Effector memory CD8-positive, alpha-beta T cell (primary cell): ENCODE measurements around the gene TRIM44.
"Not testable (repeated sequence)": the region's sequence is repeated elsewhere in the genome, so short reads cannot be mapped to it uniquely, and the experiment has no call there.

ENCODE experiments used
- ATAC-seq: fragments of 150-1000 bp; cut with Tn5 transposase; replicated peaks from 2 replicates; pipeline ENCODE4 v1.10.0; 2021; ENCODE audit warnings: mild to moderate bottlenecking, moderate library complexity
- DNase-seq, 3 experiments: peaks; one replicate each; pipeline ENCODE4 v3.0.0; 2021
- H3K27ac Mint-ChIP-seq, 2 donors: one replicate each; pipeline ENCODE4 v1.8.0; 2022; ENCODE audit warnings: mild to moderate bottlenecking in 2 of 2, mixed read lengths in 2 of 2, moderate library complexity in 2 of 2
- H3K27me3 Mint-ChIP-seq, 2 donors: one replicate each; pipeline ENCODE4 v1.8.0; 2022; ENCODE audit warnings: mixed read lengths in 2 of 2
- H3K36me3 Mint-ChIP-seq: one replicate; pipeline ENCODE4 v1.8.0; 2022; ENCODE audit warnings: mild to moderate bottlenecking, moderate library complexity, mixed read lengths; ENCODE audit not compliant: insufficient read depth
- H3K4me1 Mint-ChIP-seq, 2 donors: one replicate each; pipeline ENCODE4 v1.8.0; 2022; ENCODE audit warnings: low read depth in 2 of 2, mixed read lengths in 2 of 2
- H3K4me3 Mint-ChIP-seq, 2 donors: one replicate each; pipeline ENCODE4 v1.8.0; 2022; ENCODE audit warnings: mild to moderate bottlenecking in 2 of 2, mixed read lengths in 2 of 2, moderate library complexity in 2 of 2
- H3K9me3 Mint-ChIP-seq, 2 donors: one replicate each; pipeline ENCODE4 v1.8.0; 2022; ENCODE audit warnings: mixed read lengths in 2 of 2

Gene TRIM44

DNA sequence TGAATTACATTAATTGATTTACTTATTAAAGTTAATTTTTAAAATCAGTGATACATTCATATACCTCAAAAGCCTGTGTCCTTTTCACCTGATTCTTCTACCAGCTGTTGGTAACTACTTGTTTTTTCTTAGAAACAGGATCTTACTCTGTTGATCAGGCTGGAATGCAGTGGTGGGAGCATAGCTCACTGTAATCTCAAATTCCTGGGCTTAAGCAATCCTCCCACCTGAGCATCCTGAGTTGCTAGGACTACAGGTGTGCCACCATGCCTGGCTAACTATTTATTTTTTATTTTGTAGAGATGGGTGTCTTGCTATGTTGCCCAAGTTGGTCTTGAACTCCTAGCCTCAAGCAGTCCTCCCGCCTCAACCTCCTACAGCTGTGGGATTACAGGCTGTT is 4.7 kb downstream of the TRIM44 start:
- Mint-ChIP-seq H3K4me1 (peaks cover 37 to 56% of the 10 kb centered on the region in 2 donors), H3K27me3 (no peaks in the 10 kb centered on the region), H3K4me3 (no peak overlapping the region), H3K36me3 (peaks cover 12% of the 10 kb centered on the region), H3K27ac (no peak overlapping the region), H3K9me3 (peaks cover 5 to 8% of the 10 kb centered on the region in 2 donors)
- DNase-seq, result no peak
- no peak for ATAC-seq

DNA sequence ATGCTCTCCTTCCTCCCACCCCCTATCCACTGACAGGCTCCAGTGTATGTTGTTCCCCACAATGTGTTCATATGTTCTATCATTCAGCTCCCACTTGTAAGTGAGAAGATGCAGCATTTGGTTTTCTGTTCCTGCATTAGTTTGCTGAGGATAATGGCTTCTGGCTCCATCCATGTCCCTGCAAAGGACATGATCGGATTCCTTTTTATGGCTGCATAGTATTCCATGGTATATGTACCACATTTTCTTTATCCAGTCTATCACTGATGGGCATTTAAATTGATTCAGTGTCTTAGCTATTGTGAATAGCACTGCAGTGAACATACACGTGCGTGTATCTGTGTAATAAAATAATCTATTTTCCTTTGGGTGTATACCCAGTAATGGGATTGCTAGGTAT is 5.8 kb downstream of the TRIM44 start:
- not testable (repeated sequence) for H3K27me3 Mint-ChIP-seq, ATAC-seq, H3K4me3 Mint-ChIP-seq, H3K27ac Mint-ChIP-seq, DNase-seq, H3K36me3 Mint-ChIP-seq, H3K9me3 Mint-ChIP-seq
- H3K4me1 Mint-ChIP-seq, result peaks cover 36 to 58% of the 10 kb centered on the region in 2 donors

DNA sequence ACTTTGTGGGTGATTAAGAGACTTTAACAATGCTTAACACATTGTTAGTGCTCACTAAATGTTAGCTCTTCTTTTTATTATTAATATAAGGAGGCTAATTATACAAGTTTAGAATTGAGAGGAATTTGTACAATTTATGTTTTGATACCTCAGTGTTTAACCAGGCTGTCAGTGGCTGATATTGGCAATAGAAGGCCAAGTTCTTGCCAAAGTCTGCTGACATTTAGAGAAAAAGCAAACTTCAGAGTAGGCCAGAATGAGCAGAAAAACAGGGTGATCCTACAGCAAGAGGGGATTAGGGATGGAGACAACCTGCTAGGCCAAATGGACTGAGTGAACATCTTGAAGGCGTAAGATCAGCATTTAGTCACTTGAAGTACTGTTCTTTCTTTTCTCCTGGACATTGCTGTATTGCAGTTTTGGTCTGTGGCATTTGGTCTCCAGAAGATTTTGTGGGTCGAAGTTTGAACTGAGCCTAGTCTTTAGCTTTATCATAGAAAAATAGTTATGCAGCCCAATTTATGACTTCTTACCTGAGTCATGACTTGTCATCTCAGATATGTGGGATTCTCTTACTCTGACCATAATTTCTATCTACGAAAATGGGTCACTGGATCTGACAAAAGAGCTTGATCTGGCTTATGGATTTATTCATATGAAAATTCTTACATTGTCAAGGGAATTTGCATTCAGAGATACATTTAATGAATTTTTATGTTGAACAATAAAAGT is 9.0 kb downstream of the TRIM44 start:
- no peaks in the 10 kb centered on the region for H3K27me3 Mint-ChIP-seq
- H3K36me3 Mint-ChIP-seq, result no peaks in the 10 kb centered on the region
- peaks cover 42 to 72% of the 10 kb centered on the region in 2 donors for H3K4me1 Mint-ChIP-seq
- no peak overlapping the region for H3K27ac Mint-ChIP-seq
- ATAC-seq (no peak), DNase-seq (no peak)
- H3K4me3 Mint-ChIP-seq, result peak overlapping the region in 1 of 2 donors; percentile 36
- H3K9me3 Mint-ChIP-seq, result no peaks in the 10 kb centered on the region

DNA sequence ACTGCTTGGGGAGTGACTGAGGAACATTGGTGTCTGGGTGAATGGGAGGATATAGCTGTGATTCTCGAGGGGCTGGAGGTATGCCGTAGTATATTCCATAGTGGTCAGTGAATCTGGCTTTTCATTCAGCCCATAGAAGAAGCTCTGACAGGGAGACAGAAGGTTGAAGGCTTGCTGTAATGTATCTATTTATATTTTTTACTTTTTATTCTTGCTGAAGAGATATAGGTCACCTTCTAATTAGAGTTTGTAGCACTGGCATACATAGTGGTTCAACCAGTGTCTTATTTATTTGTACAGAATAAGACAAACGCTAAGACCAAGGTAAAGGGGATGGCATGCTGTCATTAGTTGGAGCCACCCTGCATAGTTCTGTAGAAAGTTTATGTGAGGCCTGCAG is 10.0 kb downstream of the TRIM44 start:
- H3K27ac Mint-ChIP-seq, result peak overlapping the region in 1 of 2 donors; percentile 26

DNA sequence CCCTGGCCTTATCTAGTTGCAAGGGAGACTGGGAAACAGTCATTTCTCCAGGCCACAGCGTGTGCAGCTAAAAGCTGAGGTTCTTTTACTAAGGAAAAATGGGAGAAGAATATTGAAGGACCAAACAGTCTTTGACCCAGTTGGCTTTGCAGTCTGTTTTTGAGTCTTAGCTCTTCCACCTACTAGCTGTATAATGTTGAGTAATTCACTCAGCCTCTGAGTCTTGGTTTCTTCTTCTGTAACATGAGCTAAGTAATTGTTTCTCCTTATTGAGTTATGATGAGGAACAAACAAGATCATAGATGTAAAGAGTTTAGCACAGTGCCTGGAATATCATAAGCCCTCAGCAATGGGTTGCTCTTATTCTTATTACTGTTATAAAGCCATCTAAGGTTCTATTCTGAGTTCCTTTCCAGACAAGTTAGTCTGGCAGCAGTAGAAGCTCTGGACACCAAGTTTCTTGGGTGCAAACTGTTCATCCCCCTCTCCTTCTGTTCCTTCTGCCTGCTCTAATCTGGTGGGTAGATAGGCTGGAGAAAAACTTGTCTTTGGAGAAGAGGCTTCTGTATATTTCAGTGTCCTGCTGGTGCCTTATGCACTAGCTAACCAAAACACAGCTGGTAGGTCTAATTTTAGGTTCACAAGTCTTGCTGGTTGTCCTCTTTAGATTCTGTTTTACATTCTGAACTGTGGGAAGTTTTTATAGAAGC is 13.5 kb downstream of the TRIM44 start:
- H3K36me3 Mint-ChIP-seq, result no peaks in the 10 kb centered on the region
- H3K9me3 Mint-ChIP-seq, result no peaks in the 10 kb centered on the region
- H3K27ac Mint-ChIP-seq, result peak overlapping the region in 1 of 2 donors; percentile 11
- DNase-seq (no peak), ATAC-seq (no peak)
- H3K4me1 Mint-ChIP-seq, result peaks cover 35 to 73% of the 10 kb centered on the region in 2 donors
- H3K27me3 Mint-ChIP-seq, result no peaks in the 10 kb centered on the region
- H3K4me3 Mint-ChIP-seq, result no peak overlapping the region

More for the DNA sequence above, 10.0 kb downstream of the TRIM44 start:
- H3K4me3 Mint-ChIP-seq, result peak overlapping the region in 1 of 2 donors; percentile 36
- ATAC-seq (no peak), DNase-seq (no peak)
- no peaks in the 10 kb centered on the region for H3K9me3 Mint-ChIP-seq
- no peaks in the 10 kb centered on the region for H3K36me3 Mint-ChIP-seq
- H3K27me3 Mint-ChIP-seq, result no peaks in the 10 kb centered on the region
- H3K4me1 Mint-ChIP-seq, result peaks cover 45 to 79% of the 10 kb centered on the region in 2 donors

DNA sequence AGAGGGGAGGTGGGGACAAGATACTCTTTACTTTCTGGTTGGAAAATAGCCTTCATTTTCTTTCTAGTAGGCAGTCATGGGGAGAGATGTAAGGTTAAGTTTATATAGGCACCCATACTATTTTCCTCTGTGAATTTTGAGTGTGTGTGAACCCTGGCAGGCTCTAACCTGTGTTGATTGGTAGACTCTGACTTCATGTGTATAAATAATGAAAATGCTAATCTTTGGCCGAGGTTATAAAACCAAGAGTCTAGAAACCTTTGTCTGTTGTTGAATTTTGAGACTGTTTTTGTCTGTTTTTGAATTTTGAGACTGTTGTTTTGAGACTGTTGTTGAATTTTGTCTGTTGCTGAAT is 14.0 kb downstream of the TRIM44 start:
- H3K27me3 Mint-ChIP-seq, result no peaks in the 10 kb centered on the region
- ATAC-seq, result no peak
- no peak for DNase-seq
- no peak overlapping the region for H3K4me3 Mint-ChIP-seq
- peak overlapping the region in 1 of 2 donors; percentile 11 for H3K27ac Mint-ChIP-seq
- peaks cover 35 to 73% of the 10 kb centered on the region in 2 donors for H3K4me1 Mint-ChIP-seq
- no peaks in the 10 kb centered on the region for H3K9me3 Mint-ChIP-seq
- H3K36me3 Mint-ChIP-seq, result no peaks in the 10 kb centered on the region

DNA sequence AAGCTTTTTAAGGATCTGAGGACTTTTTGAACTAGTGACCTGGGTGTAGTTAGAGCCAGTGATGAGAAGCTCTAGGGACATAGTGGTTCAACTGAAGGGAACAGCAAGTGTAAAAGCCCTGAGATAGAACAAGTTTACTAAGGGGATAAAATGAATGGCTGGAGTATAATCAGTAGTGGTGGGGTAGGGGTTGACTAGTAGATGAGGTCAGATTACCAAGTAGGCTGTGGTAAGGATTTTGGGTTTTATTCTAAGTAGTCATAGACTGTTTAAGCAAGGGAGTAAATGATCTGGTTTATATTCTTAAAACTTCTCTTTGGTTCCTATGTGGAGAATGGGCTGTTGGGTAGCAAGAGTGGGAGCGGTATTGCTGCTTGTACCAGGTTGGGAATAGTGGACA is 15.3 kb downstream of the TRIM44 start:
- H3K9me3 Mint-ChIP-seq, result no peaks in the 10 kb centered on the region
- no peaks in the 10 kb centered on the region for H3K36me3 Mint-ChIP-seq
- no peaks in the 10 kb centered on the region for H3K27me3 Mint-ChIP-seq
- no peak overlapping the region for H3K4me3 Mint-ChIP-seq
- DNase-seq (no peak), ATAC-seq (no peak)
- peak overlapping the region in 1 of 2 donors; percentile 78 for H3K27ac Mint-ChIP-seq
- H3K4me1 Mint-ChIP-seq, result peaks cover 37 to 75% of the 10 kb centered on the region in 2 donors

DNA sequence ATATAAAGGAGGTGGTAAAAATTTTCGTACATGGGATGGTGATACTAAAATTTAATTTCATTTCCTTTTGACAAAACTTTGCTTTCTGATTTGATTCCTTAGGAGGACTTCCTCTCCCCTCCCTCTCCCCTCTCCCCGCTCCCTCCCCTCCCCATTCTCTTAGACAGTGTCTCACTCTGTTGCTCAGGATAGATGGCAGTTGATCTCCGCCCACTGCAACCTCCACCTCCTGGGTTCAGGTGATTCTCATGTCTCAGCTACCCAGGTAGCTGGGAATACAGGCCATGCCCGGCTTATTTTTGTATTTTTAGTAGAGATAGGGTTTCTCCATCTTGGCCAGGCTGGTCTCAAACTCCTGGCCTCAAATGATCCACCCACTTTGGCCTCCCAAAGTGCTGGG is 15.9 kb downstream of the TRIM44 start:
- Mint-ChIP-seq H3K27ac (peak overlapping the region in 1 of 2 donors; percentile 78), H3K36me3 (no peaks in the 10 kb centered on the region), H3K27me3 (no peaks in the 10 kb centered on the region), H3K9me3 (no peaks in the 10 kb centered on the region), H3K4me1 (peaks cover 33 to 75% of the 10 kb centered on the region in 2 donors), H3K4me3 (no peak overlapping the region)
- DNase-seq (no peak), ATAC-seq (no peak)

DNA sequence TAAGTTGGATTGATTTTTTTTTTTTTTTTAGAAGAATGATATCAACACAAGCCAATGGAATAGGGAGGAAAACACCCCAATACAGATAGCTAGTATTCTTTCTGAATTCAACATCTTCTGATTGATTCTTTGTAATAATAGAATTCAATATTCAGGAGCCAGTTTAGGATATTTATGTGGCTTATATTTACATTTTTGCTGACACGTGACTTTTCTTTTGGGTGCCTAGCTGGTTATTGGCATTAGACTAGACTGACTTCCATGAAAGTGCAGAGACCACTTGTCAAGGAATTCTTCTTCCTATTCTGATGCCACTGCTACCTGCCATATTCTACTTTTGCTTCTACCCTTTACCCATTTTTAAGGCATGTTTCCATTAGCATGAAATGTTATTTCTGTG is 16.4 kb downstream of the TRIM44 start:
- Mint-ChIP-seq H3K9me3 (no peaks in the 10 kb centered on the region), H3K4me3 (no peak overlapping the region), H3K4me1 (peaks cover 28 to 71% of the 10 kb centered on the region in 2 donors), H3K36me3 (no peaks in the 10 kb centered on the region), H3K27me3 (no peaks in the 10 kb centered on the region), H3K27ac (no peak overlapping the region)
- ATAC-seq (no peak), DNase-seq (no peak)

DNA sequence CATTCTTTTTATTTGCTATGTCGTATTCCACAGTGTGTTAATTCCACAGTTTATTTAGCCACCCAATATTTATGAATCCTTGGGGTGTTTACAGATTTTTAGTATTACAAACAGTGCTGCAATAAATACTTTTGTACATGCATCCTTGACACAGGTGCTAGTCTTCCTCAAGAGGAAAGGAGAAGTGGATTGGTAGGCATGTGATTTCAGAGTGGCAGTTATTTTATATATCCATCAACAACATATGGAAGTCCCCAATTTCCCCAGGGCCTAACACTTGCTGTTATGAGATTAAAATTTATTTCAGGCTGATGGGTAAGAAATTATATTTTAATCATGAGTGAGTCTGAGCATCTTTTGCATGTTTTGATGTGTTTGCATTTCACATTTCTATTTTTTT is 17.9 kb downstream of the TRIM44 start:
- Mint-ChIP-seq H3K9me3 (no peaks in the 10 kb centered on the region), H3K4me3 (no peak overlapping the region), H3K36me3 (peaks cover 4% of the 10 kb centered on the region), H3K27me3 (no peaks in the 10 kb centered on the region), H3K4me1 (peaks cover 23 to 62% of the 10 kb centered on the region in 2 donors), H3K27ac (peak overlapping the region in 1 of 2 donors; percentile 3)
- DNase-seq, result no peak
- ATAC-seq, result no peak

DNA sequence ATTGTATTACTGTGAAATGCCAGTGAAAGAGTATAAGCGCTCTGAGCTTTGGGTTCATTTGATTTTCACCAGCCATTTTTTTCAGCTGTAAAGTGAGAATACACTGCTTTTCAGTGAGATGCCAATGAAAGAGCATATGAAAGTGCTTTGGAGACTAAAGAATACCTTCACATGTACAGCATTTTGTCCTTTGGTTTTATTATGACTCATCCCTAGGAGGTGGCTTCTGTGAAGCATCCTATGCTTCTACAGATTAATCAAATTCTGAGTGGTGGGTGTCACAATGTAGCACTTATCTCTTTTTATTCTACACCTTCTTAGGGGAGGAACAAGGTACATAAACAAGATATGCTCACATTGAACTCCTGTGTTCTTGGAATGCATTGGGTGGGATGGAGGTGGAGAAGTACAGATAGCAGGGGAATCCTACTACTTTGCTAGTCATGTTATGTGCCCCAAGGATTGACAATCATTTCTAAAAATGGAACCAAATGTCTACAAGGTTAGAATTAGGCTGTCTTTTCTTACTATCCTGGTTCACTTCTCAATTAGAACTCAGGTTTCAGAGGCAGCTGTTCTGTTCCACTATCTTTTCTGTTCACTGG is 18.7 kb downstream of the TRIM44 start:
- Mint-ChIP-seq H3K4me1 (peaks cover 20 to 55% of the 10 kb centered on the region in 2 donors), H3K36me3 (peaks cover 10% of the 10 kb centered on the region), H3K27ac (peak overlapping the region in 1 of 2 donors; percentile 35), H3K4me3 (no peak overlapping the region), H3K9me3 (no peaks in the 10 kb centered on the region), H3K27me3 (no peaks in the 10 kb centered on the region)
- ATAC-seq, result no peak
- DNase-seq, result no peak

DNA sequence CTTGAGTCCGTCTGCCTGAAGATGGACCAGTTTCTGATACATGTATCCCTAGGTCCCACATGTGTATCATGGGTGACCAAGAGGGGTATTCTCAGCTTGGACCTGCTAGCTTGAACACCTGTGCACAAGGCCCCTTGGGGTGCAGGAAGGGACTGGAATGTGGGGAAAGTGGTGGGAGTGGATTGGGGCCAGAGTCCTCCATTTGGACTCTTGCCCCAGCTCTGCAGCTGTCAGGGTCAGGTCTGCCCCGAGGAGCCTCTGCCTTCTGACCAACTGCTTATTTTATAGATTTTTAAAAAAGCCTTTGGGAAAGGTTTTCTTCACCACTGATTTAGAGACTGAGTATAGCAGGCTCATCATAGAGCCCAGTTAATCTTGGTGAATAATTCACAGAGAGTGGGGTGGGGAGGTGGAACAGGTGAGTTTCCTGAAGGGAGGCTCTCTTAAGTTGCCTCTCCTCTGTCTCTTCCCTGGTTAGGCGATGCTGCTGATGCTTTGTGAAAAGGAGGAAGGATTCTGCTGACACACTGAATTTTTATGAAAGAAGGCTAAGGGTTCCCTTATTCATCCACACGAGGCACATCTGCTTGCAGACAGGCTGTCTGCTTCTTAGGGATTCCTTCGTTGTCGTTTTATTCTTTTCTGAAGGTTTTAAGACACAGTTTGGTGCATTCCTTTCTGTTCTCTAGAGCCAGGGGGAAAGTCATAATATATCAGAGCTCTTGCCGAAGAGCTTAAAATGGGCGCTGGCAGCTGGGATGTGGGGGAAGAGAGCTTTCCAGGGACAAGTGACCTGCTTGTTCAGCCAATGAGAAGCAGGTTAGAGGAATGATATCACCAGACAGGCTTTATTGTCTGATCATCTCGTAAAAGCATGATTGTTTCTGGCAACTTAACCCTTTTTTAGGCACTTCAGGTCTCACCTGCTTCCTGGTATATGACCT is 19.9 kb downstream of the TRIM44 start:
- no peak for ATAC-seq
- Mint-ChIP-seq H3K27me3 (no peaks in the 10 kb centered on the region), H3K4me3 (no peak overlapping the region), H3K36me3 (peaks cover 21% of the 10 kb centered on the region), H3K9me3 (no peaks in the 10 kb centered on the region), H3K4me1 (peaks cover 14 to 54% of the 10 kb centered on the region in 2 donors), H3K27ac (peak overlapping the region in 1 of 2 donors; percentile 10)
- DNase-seq, result no peak
